ENCODE data around the gene KIF5A. TPM values are rescaled to one million over a fixed set of nuclear protein-coding genes. Genes with fewer than 3 reads are reported as not detected.
"Not testable (repeated sequence)": the region's sequence is repeated elsewhere in the genome, so short reads cannot be mapped to it uniquely, and the experiment has no call there.

Gene KIF5A
- total RNA-seq, 1 donor from 2014 or later: 0.14 TPM

DNA sequence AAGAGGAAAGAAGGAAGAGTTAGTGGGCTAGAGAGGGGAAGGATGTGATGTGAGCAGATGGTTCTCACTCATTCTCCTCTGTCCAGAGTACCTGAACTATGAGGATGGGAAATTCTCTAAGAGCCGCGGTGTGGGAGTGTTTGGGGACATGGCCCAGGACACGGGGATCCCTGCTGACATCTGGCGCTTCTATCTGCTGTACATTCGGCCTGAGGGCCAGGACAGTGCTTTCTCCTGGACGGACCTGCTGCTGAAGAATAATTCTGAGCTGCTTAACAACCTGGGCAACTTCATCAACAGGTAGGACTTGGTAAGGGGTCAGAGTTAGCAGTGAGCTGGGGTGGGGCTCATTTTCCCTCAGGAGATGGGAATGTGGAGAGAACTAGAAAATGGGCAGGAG, 37.2 kb upstream of the KIF5A start:
- Histone ChIP-seq H3K9me3 (no peaks in the 10 kb centered on the region), H3K27ac (no peak overlapping the region), H3K4me1 (peaks cover 9% of the 10 kb centered on the region), H3K27me3 (no peaks in the 10 kb centered on the region), H3K36me3 (peaks cover 89% of the 10 kb centered on the region), H3K4me3 (no peak overlapping the region)
- TF ChIP-seq, protein P1, sequence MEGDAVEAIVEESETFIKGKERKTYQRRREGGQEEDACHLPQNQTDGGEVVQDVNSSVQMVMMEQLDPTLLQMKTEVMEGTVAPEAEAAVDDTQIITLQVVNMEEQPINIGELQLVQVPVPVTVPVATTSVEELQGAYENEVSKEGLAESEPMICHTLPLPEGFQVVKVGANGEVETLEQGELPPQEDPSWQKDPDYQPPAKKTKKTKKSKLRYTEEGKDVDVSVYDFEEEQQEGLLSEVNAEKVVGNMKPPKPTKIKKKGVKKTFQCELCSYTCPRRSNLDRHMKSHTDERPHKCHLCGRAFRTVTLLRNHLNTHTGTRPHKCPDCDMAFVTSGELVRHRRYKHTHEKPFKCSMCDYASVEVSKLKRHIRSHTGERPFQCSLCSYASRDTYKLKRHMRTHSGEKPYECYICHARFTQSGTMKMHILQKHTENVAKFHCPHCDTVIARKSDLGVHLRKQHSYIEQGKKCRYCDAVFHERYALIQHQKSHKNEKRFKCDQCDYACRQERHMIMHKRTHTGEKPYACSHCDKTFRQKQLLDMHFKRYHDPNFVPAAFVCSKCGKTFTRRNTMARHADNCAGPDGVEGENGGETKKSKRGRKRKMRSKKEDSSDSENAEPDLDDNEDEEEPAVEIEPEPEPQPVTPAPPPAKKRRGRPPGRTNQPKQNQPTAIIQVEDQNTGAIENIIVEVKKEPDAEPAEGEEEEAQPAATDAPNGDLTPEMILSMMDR (IDR thresholded peaks at IDR 0.05): no peak
- ATAC-seq: no peak
- intact Hi-C loops (cut with DNase I): no loop called here
- no peak for DNase-seq

DNA sequence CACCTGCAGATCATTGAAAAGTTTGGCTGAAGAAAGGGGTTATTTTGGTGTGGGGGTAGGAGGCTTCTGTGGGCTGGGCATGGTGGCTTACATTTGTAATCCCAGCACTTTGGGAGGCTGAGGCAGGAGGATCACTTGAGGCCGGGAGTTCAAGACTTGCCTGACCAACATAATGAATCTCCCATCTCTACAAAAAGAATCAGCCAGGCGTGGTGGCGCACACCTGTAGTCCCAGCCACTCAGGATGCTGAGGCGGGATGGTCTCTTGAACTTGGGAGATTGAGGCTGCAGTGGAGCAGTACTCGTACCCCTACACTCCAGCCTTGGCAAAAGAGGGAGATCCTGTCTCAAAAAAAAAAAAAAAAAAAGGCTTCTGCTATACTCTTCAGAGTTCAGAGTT, 36.6 kb upstream of the KIF5A start:
- TF ChIP-seq, protein P1 (IDR thresholded peaks at IDR 0.05): no peak
- peaks cover 95% of the 10 kb centered on the region for H3K36me3 ChIP-seq
- ATAC-seq: no peak
- H3K9me3 ChIP-seq: no peaks in the 10 kb centered on the region
- no peaks in the 10 kb centered on the region for H3K27me3 ChIP-seq
- no peak for DNase-seq
- H3K4me3 ChIP-seq: no peak overlapping the region
- H3K27ac ChIP-seq: no peak overlapping the region
- peaks cover 15% of the 10 kb centered on the region for H3K4me1 ChIP-seq
- intact Hi-C loops (cut with DNase I): no loop called here

DNA sequence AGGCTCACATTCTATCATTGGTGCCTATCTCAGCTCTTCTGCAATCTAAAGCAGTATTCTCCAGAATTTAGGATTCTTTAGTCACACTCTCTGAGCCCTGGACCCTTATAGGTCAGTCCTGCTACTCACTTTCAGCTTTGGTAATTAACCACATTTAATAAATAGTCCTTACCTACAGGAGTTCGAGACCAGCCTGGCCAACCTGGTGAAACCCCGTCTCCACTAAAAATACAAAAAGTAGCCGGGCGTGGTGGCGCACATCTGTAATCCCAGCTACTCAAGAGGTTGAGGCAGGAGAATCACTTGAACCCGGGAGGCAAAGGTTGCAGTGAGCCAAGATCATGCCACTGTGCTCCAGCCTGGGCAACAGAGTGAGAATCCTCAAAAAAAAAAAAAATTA, 36.2 kb upstream of the KIF5A start:
- peaks cover 95% of the 10 kb centered on the region for H3K36me3 ChIP-seq
- H3K4me3 ChIP-seq; intact Hi-C loops (cut with DNase I): not testable (repeated sequence)

DNA sequence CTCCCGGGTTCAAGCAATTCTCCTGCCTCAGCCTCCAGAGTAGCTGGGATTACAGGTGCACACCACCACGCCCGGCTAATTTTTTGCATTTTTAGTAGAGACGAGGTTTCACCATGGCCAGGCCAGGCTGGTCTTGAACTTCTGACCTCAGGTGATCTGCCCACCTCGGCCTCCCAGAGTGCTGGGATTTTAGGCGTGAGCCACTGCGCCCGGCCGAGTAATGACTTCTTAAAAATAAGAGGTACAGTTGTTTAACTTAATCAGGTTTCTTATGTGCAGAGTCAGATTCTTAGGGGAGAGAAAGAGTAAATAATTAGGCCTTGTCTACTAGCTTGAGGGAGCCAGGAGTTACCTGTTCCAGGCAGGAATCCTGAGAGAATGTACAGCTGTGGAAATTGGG, 35.6 kb upstream of the KIF5A start:
- H3K9me3 ChIP-seq, DNase-seq: not testable (repeated sequence)

More for the DNA sequence above, 36.2 kb upstream of the KIF5A start:
- H3K4me1 ChIP-seq: peaks cover 19% of the 10 kb centered on the region
- not testable (repeated sequence) for H3K27me3 ChIP-seq, ATAC-seq, H3K27ac ChIP-seq, DNase-seq, H3K9me3 ChIP-seq

DNA sequence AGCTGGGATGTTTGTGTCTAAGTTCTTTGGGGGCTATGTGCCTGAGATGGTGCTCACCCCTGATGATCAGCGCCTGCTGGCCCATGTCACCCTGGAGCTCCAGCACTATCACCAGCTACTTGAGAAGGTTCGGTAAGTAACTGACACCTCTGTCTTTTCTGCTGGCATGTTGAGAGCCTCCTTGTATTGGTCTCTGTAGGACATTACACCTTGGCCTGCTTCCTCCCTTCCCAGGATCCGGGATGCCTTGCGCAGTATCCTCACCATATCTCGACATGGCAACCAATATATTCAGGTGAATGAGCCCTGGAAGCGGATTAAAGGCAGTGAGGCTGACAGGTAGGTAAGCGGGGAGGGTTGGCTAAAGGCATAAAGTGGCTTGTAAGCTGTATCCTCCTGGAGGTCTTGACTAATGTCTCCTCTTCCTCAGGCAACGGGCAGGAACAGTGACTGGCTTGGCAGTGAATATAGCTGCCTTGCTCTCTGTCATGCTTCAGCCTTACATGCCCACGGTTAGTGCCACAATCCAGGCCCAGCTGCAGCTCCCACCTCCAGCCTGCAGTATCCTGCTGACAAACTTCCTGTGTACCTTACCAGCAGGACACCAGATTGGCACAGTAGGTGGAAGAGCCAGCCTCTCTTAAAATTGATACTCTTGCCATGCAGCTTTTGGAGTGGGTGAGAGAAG, 35.0 kb upstream of the KIF5A start:
- intact Hi-C loops (cut with DNase I): no loop called here
- DNase-seq (no peak), ATAC-seq (no peak)
- Histone ChIP-seq H3K27ac (no peak overlapping the region), H3K4me3 (no peak overlapping the region), H3K4me1 (peaks cover 26% of the 10 kb centered on the region), H3K9me3 (no peaks in the 10 kb centered on the region), H3K27me3 (no peaks in the 10 kb centered on the region), H3K36me3 (peaks cover 83% of the 10 kb centered on the region)
- TF ChIP-seq, protein P1 (IDR thresholded peaks at IDR 0.05): no peak

More for the DNA sequence above, 35.6 kb upstream of the KIF5A start:
- intact Hi-C loops (cut with DNase I); ATAC-seq; H3K27me3 ChIP-seq; H3K4me3 ChIP-seq; H3K27ac ChIP-seq: not testable (repeated sequence)
- peaks cover 24% of the 10 kb centered on the region for H3K4me1 ChIP-seq
- peaks cover 89% of the 10 kb centered on the region for H3K36me3 ChIP-seq

DNA sequence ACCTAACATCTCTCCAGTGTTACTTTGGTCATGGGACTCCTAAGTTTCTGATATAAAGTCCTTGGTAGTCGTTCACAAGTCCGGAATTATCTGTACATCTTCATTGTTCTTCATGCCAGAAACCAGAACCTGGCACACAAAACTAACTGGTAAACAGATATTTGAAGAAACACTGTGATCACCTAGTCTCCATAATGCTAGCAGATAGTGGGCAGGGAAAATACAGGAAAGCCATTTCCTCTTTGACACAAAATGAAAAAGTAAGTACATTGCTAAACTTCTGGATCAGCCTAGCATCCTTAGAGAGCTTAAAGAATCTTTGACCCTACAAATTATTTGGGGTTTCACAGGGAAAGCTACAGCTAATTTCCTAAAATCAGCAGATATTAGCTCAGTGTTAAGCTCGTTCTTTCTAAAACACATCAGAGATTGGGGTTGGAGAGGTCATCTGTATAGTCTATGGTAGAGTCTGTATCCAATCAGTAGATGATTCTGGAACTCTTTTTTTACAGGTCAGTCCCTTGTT, 34.4 kb upstream of the KIF5A start:
- peaks cover 77% of the 10 kb centered on the region for H3K36me3 ChIP-seq
- no peaks in the 10 kb centered on the region for H3K27me3 ChIP-seq
- no peak overlapping the region for H3K4me3 ChIP-seq
- H3K27ac ChIP-seq: no peak overlapping the region
- H3K4me1 ChIP-seq: peaks cover 26% of the 10 kb centered on the region
- ATAC-seq: no peak
- H3K9me3 ChIP-seq: no peaks in the 10 kb centered on the region
- DNase-seq: no peak
- intact Hi-C loops (cut with DNase I): no loop called here
- TF ChIP-seq, protein P1 (IDR thresholded peaks at IDR 0.05): no peak

Data from upper lobe of right lung (tissue), 1 donor.